Left renal cortex interstitium (tissue), 4 donors: ENCODE results near the gene SULF2. TPM values are rescaled to one million over a fixed set of nuclear protein-coding genes. Genes with fewer than 3 reads are reported as not detected.
"Not testable (repeated sequence)": the region's sequence is repeated elsewhere in the genome, so short reads cannot be mapped to it uniquely, and the experiment has no call there.

Source experiments
- DNase-seq, 4 donors: peaks; one replicate each; pipeline ENCODE4 v3.0.0-alpha.2; 2013; ENCODE audit warnings: low read depth in 4 of 4, low spot score in 2 of 4, missing footprints in 1 of 4
- polyA plus RNA-seq, 4 donors: library from polyadenylated mRNA; unstranded; fragments of 120-200 nt; gene quantifications; one replicate each; pipeline ENCODE4 v1.2.1, GENCODE V29; 2013; ENCODE audit not compliant: insufficient read length in 4 of 4

The SULF2 gene
- polyA plus RNA-seq, 4 donors = 67.0 to 103 (median 76.0) TPM

DNA sequence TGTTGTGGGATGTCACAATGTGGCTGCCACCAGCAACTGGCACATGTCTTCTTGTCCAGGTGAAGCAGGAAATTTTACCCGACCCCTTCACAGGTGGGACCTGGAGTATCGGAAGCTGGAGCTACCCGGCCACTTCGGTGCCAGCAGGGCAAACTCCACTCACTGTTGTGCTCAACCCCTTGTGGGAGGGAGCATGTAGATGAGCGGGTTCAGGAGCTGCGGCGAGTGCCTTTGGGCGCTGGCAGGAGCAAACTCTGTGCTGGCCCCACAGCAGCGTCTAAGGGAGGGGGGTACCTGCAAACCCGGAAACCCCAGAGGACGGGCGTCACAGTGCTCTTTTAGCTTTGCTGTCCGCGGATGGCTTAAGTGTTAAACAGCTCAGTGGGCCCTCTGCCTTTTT, 20.7 kb upstream of the SULF2 start:
- DNase-seq = no peak

DNA sequence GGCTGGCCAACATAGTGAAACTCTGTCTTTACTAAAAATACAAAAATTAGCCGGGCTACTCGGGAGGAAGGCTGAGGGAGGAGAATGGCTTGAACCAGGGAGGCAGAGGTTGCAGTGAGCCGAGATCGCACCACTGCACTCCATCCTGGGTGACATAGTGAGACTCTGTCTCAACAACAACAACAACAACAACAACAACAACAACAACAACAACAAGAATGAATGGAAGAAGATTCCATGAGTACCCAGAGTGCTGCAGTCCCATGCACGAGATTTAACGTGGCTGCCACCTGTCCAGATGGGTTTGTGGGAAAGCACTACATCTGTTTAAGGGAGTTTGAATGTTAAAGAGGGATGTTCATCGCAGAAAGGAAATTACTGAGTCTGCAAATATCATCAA, 19.7 kb upstream of the SULF2 start:
- not testable (repeated sequence) for DNase-seq

DNA sequence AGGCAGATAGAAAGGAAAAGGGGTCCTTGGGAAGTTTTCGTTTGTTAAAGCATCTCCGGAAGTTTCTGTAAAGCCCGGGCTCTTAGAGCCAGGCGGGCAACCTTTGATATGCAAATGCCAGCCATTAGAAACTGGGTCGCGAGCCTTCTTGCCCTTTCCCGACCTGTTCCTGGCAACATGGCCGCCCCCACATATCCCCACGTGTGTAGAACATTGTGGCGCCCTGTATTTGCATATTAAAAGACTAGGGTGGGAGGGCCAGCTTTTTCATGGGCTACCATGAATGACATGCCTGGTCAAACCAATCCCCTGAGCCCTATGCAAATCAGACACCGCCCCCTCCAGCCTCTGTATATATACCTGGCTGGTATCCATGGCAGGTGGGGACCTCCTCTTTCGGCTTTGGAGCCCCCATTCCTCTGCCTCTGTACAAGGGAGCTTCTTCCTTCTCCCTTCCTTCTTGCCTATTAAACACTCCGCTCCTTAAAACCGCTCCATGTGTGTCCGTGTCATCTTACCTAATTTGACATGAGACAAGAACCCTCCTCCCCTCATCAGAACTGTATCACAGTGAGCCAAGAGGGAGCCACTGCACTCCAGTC, 19.0 kb upstream of the SULF2 start:
- DNase-seq = not testable (repeated sequence)

DNA sequence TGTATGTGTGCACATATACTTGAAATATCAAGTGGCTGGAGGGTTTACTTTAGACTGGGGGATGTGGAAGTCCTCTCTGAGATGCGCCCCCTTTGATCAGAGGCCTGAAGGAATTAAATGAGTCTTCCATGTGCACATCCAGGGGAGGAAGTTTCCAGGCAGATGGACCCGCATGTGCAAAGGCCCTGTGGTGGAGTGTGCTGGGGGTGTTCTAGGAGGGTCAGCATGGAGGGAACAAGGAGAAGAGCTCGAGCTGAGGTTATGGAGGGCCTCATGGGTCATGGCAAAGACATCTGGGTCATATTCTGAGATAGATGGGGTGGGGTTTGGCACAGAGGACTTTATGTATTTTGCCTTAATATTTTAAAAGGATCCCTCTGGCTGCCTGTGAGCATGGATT, 17.7 kb upstream of the SULF2 start:
- no peak for DNase-seq

DNA sequence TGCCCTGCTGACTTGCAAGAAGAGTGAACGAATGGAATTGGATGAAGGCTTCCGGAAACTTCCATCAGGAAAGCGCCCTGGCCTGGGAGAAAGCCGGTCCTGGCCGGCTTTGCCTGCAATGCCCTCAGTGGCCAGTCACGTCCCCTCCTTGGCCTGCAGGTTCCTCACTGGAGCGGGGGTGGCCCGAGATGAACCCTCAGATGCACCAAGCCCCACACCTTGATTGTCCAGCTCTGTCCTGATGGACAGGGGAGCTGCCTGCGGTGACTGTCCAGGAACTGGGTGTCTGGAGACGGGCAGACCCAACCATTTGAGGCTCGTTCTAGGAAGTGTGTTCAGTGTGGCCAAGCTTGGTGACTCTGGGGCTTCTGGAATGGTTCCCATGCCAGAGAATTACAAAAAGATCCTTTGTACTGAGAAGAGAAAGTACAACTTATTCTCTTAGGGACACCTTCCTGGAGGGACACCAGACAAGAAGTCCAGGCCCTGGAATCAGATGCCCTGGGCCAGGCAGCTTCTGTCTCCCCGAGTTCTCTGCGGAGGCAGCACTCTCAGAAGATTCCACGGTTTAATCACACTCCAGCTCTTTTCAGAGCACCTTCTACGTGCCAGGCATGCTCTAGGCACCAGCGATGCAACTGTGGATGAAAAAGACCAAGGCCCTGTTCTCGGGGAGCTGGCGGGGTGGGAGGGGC, 17.1 kb upstream of the SULF2 start:
- DNase-seq = no peak

DNA sequence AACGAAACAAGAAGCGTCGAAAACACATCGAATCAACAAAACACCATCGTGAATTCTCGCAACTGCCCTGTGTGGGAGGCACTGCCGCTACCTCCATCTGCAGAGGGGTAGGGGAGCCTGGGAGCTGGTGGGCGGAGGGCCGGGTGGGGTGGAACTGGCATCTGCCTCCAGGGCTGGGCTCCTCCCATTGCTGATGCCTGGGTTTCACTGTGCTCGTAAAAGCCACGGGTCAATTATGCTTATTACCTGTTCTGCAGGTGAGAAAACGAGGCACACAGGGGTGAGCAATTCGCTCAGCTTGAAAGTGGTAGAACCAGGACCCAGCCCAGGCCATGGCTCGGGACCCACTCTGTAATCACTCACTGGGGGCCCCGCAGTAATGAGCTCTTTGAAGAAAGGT, 16.5 kb upstream of the SULF2 start:
- no peak for DNase-seq

DNA sequence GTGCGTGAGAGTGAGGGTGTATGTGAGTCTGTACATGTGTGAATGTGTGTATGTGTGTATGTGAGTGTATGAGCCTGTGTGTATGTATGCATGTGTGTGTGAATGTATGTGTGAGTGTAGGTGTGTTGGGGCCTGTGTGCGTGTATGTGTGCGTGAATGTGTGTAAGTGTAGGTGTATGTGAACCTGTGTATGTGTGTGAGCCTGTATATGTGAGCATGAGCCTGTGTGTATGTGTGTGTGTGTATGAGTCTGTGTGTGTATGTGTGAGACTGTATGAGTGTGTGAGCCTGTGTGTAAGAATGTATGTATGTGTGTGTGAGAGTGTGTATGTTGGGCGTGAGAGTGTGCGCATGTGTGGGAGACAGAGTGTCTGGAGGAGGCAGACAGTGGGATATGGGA, 15.8 kb upstream of the SULF2 start:
- no peak for DNase-seq

DNA sequence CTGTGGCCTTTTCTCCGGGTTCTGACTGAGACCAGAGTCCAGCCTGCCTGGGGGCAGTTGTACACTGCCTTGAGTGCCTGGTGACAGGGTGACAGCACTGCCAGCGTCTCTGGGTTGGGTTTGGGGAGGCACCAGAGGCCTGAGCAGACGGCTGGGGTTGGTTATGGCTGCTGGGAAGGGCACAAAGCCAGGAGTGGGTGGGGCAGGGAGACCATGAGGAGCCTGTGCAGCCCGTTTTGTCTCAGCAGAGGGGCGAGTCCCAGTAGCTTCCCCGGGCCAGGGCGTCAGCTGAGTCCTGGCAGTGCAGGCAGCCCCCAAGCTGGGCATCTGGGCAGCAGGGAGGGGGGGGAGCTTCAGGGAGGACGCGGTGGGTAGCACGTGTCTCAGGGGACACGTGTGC, 15.3 kb upstream of the SULF2 start:
- no peak for DNase-seq

DNA sequence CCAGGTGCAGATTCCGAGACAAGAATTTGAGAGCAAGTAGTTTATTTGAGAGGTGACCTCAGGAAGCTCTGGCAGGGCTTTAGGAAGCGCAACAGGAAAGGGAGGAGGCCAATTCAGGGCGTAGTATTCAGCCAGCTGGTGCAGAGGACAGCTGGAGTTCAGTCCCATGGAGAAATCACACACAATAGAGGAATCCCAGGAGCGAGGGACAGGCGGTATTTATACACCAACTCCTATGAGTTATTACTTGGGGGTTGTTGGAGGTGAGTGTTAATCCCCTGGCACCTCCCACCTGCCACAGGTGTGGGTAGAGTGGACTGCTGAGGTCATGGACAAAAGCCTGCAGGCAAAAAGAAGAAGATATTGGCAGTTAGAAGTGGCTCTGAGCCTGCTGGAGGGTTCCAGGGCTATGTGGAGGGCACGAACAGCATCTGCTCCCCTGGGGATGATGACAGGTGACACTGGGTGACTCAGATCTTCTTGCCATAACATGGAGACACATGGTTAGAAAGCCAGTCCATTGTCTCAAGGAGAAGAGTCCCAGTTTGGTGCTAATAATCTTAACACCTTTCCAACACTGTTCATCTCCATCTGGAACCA, 13.9 kb upstream of the SULF2 start:
- DNase-seq = no peak

DNA sequence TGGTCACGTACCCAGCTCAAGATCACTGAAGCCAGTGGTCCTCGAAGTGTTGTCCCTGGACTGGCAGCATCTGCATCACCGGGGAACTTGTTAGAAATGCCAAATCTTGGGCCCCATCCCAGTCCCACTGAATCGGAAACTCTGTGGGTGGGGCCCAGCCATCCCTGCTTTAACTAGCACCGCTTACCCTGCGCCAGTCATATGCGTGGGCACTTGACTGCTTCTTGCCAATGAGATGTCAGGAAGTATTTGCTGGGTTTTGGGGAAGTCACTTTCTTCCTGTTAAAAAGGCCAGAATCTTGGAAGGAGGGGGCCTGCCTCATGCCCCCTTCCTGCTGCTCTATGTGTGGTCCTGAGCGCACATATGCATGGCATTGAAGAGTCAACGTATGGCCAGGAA, 11.7 kb upstream of the SULF2 start:
- no peak for DNase-seq

DNA sequence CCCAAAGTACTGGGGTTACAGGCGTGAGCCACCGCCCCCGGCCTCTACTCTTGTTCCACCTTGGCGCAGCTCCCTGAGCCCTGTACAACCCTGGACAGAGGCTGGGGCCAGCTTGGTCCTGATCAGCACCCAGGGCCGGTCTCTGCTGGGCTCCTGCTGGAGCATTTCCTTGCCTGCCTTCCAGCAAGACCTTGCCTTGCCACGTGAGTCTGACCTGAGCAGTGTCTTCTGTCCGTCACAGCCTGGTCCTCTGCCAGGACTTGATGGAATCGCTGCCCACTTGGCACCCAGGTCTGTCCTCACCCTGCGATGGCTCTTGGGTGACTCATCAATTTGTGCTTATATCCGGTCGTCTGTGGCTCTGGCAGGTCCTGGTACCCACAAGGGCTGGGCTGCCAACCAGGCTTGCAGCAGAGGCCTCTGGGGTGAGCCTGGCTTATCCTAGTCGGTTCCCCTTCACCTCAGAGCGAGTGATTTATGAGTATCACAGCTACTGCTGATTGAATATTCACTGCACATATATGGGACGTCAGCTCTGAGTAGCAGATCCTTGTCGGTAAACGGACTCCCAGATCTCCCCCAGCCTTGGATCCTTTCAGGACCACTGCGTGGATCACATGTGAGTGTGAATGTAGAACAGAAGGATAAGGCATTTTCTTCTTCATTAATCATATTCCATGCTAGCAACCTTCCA, 10.1 kb upstream of the SULF2 start:
- DNase-seq = no peak

DNA sequence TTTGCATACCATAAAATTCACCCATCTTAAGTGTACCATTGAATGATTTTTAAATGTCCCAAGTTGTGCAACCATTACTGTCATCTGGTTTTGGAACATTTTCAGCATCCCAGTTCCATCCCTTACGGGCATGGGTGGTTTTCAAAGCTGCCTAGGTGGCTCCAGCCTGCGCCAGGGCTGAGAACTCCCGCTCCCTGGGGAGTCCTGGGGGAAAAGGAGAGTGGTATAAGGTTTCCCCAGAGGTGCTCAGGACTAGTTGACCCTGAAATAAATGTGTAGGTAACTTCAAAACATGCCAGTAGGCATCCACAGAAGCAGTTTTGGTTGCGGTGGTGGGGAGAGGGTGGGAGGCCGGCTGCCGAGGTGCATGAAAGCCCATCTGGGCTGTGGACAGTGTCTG, 9.0 kb upstream of the SULF2 start:
- DNase-seq = not testable (repeated sequence)

DNA sequence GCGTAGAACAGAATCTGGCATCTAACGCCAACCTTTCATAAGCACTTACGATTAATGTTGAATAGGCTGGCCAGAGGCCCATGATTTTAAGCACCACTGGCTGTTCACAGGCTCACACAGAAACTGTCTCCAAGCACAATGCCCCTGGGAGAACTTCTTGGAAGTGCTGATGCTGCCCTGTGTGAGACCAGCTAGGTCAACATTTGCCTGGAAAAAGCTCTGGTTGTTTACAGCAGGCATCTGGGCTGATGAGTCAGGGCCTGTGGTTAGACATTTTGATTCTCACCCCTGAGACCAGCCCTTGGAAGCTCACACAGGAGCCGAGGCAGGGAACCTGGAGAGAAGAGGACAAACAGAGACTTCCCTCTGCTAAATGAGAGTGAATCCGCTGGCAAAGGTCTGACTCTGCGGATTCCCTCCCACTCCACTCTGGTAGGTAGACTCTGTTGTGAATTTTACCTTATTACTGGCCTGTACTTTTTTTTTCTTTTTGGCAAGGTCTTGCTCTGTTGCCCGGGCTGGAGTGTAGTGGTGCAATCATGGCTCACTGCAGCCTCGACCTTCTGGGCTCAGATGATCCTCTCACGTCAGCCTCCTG, 6.8 kb upstream of the SULF2 start:
- DNase-seq = no peak

DNA sequence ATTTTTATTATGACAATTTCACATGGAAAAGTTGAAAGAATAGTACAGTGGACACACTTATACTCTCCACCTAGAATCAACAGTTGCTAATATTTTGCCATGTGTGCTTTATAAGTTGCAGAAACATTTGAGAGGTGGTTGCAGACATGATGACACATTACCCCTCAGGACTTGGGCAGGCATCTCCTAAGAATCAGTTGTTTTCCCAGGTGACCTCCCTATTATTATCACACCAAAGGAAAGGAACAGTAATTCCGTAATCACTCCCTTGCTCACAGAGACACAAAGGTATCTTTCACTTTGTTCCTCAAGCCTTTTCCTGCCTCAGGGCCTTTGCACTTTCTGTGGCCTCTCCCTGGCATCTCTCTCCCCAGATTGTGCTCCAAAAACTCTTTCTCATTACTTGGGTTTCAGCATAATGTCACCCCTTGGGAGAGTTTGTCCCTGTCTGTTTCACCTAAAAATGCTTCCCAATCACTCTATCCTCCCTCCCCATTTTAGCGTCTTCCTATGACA, 5.9 kb upstream of the SULF2 start:
- no peak for DNase-seq

DNA sequence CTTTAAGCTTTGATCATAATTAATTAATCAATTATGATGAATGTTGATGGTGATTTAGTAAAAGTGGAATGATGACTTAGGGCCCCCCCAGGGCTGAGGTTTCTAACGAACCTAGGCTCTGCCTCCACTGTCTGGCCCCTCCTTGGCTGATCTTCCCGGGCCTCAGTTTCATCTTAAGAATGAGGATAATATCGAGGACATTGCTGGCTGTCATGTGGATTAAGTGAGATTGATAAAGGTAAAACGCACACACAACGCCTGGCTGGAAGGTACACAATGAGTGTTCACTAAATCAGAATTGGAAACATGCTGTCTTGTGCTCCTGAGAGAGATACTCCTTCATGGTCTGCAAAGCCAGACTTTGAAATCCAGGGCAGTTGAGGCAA, 5.3 kb upstream of the SULF2 start:
- DNase-seq = no peak

DNA sequence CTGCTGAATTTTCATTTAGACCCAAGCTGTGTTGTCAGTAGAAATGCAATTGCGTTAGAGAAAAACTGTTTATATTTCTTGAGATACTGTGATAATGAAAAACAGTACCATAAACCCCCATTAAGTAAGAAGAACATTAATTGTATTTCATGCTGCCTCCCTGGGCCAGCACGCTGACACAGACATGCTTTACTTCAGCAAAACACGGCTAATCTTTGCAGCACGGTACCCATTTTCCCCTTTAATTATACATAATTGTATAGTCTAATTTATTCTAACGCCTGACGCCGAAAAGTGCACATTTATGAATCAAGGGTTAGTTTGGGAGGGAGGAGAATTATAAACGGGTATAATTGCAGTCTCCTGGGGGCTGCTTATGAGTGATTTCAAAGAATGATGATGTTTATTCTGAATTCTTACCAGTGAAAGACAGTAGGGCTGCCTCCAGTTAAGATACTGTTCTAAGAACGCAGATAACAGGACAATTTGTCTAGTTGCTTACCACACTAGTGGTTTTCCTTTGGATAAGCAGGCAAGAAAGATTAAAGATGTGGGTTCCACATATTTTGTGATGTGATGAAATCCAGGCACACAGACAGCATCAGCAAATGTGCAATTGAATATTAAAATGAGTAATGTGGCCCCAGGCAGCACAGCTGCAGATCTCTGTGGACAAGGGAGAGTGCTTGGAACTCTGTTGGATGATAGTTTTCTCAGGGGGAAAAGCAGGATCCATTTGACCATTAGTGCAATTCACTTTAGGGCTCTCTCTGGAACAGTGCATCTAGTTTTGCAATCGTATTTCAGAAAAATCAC, 4.7 kb upstream of the SULF2 start:
- DNase-seq = no peak

DNA sequence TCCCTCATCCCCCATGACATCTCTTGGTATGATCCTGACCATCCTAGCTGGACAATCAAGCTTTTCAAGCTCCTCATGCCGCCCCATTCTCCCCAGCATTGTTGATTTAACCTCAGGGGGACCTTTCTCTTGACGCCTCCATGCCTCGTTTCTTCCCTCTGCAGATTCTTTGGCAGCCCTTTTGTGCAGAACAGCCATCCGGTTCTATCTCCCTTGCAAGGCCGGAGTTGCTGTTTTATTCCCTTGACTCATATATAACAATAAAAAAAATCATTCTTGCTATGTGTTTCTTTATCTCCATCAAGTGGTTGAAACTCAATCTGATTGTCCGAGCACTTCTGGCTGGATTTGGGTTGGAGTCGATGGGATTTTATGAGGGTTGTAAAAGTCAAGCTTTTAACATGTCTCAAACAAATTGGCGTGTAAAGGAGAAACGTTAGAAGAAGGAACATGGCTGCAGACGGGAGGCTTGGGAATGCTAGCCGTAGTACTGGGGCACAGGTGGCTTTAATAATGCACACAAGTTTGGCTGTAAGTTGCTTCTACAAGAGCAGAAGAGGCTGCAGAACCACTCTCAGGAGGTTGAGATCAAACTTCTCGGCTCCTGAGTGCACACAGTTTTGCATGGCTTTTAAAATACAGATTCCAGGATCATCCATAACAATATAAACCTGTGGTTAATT, 3.9 kb upstream of the SULF2 start:
- no peak for DNase-seq

DNA sequence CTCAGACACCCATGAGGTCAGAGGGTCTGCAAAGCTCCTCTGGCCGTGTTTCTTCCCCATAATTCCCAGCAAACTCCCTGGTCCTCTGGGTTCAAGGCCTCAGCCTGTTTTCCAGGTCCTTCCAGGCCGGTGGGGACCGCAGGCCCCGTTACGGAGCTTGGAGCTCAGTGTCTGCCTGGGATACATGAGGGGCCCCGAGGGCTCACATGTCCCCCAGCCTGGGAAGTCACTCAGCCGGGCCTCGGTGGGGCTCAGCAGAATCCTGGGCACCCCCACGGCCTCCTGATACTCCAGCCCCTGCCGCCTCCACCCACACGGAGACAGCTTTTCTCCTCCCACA, 3.4 kb upstream of the SULF2 start:
- no peak for DNase-seq

DNA sequence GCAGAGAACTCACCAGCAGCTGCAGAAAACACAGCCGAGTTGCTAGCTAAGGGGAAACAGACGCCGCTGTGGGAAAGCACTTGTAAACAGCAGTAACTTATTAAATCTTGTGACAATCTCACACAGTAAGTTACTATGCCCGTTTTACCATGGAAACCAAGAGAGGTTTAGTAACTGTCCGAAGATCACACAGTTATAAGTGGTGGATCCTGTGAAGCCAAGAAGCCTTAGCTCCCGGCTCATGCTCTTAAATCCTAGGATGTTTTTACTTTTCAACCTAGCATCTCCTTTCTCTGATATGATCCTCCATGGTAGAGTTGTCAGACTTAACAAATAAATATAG, 1.5 kb upstream of the SULF2 start:
- no peak for DNase-seq
